HG03196 (cell line): Measurements from ENCODE around the gene B3GNT3.
"Not testable (repeated sequence)": the region's sequence is repeated elsewhere in the genome, so short reads cannot be mapped to it uniquely, and the experiment has no call there.

Experiments
- ATAC-seq: cut with Tn5 transposase; IDR thresholded peaks from one replicate; pipeline ENCODE4 v1.9.1; 2021; ENCODE audit not compliant: unreplicated experiment

B3GNT3 gene

DNA sequence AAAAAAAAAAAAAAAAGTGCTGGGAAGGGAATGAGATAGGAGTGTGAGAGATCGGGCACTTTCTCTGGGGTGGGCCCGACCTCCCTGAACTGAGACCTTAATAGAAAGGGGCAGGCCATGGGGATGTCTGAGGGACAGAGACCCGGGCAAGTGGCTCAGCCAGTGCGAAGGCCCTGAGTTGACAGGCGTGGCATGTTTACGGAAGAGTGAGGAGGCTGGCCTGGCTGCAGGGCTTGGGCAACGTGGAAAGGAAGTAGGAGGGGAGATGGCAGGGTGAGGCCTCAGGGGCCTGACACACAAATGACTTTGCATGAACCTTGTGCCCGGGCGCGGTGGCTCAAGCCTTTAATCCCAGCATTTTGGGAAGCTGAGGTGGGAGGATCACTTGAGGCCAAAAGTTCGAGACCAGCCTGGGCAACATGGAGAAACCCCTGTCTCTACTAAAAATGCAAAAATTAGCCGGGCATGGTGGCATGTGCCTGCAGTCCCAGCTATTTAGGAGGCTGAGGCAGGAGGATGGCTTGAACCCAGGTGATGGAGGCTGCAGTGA lies 29.8 kb upstream of the B3GNT3 start:
- no peak for ATAC-seq

DNA sequence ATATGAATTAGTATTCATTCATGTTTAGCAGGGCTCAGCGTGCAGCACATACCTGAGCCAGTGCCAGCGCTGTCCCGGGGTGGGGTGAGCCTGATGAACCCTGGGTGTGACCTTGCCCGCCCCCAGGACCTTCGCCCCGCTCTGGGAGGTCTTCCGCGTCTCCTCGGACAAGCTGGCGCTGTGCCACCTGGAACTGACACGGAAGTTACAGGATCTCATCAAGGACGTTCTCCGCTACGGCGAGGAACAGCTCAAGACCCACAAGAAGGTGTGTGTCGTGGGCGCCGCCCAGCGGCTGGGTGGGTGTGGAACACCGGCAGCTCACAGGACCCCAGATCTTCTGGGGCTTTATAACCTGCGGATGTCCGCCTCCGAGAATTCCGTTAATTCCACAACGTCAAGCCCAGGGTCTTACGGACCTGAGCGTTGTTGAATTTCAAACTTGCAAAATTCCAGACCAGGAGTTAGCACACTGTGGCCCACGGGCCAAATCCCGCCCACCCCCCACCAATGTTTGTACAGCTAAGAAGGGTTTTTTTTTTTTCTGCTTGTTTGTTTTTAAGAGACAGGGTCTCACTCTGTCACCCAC lies 28.3 kb upstream of the B3GNT3 start:
- no peak for ATAC-seq

DNA sequence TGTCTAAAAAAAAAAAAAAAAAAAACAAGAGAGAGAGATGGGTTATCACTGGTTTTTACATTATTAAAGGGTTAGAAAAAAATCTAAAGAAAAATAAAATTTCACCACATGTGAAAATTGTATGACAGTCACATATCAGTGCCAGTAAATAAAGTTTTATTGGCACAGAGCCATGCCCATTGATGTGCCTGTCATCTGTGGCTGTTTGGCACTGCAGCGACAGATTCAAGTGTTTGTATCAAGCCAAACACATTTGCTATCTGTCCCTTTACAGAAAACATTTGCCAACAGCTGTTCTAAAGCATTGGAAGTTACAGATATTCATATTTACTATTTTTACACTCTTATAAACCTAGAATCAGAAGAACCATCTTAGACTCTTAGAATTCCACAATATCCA lies 27.4 kb upstream of the B3GNT3 start:
- ATAC-seq, result no peak

DNA sequence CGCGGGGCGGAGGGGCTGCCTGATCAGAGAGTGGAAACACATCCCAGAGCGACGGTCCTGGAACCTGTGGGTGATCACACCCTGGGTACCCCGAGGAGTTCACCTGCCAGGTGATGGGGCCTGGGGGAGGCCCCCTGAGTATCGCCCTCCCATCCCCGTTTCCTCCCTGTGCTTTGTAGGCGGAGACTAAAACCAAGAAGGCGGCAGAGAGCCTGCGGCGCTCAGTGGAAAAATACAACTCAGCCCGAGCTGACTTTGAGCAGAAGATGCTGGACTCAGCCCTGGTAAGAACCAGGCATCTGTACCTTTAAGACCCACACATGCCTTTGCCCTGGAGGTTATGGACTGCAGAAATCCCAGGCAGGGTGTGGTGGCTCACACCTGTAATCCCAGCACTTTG lies 24.3 kb upstream of the B3GNT3 start:
- no peak for ATAC-seq

DNA sequence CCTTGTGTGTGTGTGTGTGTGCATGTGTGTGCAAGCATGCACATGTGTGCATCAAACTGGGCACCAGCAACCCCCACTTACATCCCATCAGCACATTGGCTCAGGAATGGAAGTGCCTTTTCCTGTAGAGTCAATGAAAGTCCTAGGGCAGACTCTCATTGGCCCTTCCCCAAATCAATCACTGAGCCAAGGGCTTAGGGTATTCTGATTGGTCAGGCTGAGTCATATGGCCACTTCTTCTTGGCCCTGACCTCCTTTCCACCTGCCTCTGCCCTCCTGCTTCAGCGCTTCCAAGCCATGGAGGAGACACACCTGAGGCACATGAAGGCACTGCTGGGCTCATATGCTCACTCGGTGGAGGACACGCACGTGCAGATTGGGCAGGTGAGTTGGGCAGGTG lies 22.8 kb upstream of the B3GNT3 start:
- ATAC-seq, result no peak

DNA sequence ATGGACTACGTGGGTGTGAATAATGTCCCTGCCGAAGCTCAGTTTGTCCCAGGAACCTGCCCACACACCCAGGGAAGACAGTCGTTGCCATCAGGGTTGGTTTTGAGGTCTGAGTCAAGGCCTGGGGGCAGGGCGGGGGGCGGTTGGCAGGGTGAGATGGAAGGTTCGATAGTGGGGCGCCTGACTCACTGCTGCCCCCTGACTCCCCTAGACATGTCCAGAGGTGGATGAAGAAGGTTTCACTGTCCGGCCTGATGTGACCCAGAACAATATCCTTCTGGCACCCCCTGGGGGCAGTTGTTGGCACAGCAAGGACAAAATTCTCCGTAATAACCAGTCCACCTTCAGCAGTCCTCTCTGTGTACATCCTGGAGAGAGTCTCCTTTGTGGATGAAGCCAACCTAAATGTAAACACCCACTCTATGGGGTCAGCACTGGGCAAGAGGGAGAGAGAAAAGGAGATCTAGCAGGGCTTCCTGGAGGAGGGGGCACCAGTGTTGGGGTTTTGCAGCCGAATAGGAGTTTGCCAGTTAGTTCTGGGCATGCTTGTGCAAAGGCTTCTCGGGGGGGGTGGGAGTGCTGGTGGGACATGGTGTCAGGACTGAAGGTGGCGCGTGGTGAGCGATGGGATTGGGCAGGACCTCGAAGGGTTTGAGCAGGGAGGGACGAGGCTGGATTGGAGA lies 19.6 kb upstream of the B3GNT3 start:
- no peak for ATAC-seq

DNA sequence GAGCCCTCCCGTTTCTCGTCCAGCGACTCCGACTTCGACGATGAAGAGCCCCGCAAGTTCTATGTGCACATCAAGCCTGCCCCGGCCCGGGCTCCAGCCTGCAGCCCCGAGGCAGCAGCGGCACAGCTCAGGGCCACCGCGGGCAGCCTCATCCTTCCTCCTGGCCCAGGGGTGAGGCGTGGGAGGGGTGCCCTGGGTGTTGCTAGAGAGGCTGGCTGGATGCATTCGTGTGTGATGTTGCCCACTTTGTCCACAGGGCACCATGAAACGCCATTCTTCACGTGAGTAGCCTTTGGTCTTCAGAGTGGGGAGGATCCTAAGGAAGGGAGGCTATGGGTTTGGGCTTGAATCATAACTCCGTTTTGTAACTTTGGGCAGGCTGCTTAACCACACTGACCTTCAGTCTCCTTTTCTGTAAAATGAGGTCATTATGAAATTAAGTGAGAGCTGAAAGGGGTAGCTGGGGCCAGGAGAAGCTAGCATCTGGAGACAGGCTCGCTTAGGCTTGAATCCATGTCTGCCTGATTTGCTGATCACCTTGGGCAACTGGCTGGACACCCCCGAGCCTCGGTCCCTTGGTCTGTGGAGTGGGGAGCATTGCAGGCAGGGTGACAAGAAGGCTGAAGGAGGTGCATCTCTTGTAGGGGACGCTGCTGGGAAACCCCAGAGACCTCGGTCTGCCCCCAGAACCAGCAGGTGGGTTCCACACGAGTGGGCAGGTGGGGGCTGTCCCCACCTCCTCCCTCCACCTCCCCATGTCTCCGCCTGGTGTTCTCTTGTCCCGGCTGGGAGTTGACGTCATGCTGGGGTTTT lies 18.7 kb upstream of the B3GNT3 start:
- peak; percentile 61 for ATAC-seq

DNA sequence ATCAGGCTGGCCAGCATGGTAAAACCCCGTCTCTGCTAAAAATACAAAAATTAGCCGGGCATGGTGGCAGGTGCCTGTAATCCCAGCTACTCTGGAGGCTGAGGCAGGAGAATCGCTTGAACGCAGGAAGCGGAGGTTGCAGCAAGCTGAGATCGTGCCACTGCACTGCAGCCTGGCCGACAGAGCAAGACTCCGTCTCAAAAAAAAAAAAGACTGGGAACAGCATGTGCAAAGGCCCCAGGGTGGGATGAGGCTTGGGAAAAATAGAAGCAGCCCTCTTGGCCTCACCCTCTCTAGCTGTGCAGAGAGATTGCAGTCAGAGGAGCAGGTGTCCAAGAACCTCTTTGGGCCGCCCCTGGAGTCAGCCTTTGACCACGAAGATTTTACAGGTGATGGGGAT lies 17.1 kb upstream of the B3GNT3 start:
- ATAC-seq, result not testable (repeated sequence)

DNA sequence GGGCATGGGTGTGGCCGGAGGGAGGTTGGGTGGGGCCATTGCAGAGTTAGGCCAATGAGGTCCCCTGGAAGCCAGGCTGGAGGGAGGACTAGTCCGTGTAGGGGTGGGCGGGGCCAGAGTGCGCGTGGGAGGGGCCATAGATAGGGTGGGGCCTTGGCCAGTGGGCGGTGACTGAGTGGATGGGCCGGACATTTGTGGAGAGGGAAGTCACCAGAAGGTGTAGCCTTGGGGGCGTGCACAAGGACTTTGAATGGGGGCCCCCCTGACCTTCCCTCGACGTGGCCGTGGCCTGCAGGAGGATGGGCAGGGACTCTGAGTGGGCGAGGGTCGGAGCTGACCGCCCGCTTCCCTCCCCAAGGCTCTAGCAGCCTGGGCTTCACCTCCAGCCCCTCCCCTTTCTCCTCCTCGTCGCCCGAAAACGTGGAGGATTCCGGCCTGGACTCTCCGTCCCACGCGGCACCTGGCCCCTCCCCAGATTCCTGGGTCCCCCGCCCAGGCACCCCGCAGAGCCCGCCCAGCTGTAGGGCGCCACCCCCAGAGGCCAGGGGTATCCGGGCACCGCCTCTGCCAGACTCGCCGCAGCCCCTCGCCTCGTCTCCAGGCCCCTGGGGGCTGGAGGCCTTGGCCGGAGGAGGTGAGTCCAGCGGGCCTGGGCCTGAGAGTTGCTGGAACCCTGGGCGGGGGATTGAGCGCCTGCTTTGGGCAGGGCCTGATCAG lies 16.5 kb upstream of the B3GNT3 start:
- no peak for ATAC-seq

DNA sequence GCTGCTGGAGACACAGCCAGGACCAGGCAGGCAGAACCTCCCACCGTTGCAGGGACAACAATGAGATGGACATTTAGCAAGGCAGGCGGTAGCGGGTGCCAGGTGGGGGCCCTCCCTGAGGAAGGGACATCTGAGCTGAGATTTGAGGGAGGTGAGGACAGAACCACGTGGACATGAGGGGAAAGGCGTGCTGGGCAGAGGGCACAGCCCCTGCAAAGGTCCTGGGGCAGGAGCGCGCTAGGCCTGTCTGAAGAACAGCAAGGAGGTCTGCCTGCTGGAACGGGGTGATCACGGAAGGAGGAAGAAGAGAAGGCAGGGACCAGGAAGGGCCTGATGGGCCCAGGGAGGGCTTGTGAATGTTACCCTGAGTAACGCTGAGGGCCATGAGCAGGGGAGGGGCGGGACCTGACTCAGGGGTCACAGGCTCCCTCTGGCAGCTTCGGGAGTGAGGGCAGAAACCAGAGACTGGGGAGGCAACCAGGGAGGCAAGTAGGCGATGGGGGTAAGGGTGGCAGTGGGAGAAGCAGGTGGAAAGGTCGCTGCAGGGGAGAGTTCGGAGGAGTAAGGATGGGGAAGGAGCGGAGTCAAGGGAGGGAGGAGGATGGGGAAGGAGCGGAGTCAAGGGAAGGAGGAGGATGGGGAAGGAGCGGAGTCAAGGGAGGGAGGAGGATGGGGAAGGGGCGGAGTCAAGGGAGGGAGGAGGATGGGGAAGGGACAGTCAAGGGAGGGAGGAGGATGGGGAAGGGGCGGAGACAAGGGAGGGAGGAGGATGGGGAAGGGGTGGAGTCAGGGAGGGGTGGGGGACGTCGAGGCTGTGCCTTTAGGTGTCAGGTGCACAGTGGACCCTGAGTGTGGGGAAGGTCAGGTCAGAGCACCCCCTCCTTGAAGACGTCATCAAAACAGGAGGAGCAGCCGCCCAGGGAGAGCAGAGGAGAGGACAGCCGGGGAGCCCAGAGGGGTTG lies 15.7 kb upstream of the B3GNT3 start:
- no peak for ATAC-seq

DNA sequence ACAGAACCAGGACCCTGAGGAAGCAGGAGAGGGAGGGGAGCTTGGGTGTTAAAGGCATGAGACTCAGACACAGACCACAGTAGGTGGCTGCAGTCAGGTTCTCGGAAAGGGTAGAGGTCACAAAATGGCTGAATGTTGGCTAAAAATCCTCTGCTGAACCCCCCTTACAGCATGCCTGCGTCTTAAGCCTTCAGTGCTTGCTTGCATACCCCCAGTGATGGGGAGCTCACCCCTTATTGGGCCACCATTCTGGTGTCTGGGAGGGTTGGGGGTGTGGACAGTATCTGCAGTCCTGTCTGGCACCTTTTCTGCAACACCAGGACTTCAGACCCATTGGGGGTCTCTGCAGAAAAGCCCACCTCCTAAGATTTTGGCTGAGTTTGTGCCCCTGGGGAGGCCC lies 14.2 kb upstream of the B3GNT3 start:
- ATAC-seq, result no peak

DNA sequence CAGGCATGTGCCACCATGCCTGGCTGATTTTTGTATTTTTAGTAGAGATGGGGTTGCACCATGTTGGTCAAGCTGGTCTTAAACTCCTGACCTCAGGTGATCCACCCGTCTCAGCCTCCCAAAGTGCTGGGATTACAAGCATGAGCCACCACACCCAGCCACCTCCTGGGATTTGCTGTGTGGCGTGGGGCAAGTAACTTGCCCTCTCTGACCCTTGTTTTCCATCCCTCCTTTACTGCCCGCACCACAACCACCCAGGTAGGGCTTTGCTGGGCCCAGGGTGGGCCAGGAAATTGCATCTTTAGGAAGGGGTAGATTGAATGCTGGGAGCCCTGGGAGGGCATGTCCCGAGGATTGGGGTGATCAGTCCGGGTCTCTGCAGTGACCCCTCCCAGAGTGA lies 11.2 kb upstream of the B3GNT3 start:
- ATAC-seq, result not testable (repeated sequence)

DNA sequence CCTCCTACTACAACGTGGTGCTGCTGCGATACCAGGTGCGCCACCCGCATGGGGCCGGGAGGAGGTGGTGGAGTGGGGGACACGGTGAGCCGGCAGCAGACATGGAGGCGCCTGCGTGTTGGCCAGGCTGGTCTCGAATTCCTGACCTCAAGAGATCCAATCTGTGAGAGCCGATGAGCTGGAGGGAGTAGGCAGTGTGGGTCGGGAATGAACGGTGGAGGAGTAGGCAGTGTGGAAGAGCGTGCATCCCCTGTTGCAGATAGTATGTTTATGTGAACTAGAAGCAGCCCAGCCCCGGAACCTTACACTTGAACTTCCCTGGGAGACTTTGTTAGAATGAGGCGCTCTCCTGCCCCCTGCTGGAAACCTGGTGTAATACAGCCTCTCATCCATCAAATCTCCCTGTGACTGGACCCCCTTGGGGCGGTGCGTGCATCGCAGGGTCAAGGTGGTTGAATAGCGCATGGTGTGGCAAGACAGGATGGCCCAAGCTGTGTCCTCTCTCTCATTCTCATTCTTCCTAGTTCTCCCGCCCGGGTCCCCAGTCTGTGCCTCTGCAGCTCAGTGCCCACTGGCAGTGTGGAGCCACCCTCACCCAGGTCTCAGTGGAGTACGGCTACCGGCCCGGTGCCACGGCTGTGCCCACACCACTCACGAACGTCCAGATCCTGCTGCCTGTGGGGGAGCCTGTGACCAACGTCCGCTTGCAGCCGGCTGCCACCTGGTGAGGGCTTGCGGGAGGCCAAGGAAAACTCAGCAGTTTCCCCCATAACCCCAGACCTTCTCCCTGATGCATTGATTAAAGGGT lies 10.5 kb upstream of the B3GNT3 start:
- ATAC-seq, result no peak

DNA sequence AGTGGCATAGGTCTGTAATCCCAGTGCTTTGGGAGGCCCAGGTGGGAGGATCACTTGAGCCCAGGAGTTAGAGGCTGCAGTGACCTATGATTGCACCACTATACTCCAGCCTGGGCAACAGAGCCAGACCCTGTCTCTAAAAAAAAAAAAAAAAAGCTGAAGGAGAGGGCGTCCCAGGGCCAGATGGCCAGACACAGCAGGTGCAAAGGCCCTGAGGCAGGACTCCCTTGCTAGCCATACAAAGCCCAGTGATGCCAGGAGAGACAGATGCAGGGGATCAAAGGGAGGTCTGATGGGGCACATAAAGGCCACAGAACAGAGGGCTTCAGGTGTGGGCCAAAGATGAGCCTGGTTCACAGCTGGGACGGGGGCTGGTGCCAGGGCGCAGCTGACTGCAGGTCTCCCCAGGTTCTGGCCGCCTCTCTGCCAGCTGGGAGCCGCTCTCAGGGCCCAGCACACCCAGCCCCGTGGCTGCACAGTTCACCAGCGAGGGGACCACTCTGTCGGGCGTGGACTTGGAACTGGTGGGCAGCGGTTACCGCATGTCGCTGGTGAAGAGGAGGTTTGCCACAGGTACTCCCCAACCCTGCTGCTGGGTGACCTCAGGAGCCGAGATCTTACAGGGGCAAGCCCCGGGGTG lies 7.5 kb upstream of the B3GNT3 start:
- ATAC-seq, result no peak

DNA sequence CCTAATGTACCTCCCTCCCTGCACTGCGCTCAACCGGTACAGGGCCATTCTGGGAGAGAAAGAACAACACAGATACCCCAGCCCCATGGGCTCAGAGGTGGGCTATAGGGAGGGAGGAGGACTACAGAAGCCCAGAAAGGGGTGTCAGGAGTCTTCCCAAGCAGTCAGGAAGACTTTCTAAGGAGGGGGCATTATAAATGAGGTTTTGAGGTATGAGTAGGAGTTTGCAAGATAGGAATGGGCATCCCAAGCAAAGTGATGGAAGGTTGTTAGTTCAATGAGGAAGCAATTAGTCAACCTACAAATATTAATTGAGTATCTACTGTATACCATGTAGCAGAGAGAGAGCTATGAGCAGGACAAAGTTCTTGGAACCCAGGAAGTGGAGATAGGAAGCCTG lies 6.3 kb upstream of the B3GNT3 start:
- no peak for ATAC-seq

DNA sequence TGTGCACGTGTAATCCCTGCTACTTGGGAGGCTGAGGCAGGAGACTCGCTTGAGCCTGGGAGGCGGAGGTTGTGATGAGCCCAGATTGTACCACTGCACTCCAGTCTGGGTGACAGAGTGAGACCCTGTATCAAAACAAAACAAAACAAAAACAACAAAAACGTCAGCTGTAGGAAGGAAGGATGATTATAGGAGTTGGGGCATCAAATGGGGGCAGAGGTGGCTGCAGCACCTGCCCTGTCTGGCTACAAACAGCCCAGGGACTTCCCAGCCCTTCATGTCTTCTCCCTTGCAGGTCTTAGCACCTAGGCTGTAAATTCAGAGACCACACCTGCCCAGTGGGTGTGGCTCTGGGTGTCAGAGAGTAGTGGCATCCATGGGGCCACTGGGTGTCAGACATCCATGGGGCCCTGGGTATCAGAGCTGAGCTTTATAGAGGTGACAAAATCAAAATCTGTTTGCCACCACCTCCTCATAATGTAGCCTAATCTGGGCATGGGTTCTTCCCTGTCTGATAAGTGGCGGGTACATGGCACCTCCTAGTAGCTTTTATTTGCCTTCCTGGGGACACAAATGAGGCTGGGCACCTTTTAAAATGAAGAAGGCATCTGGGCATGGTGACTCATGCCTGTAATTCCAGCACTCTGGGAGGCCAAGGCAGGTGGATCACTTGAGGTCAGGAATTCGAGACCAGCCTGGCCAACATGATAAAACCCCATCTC lies 4.7 kb upstream of the B3GNT3 start:
- ATAC-seq, result no peak

DNA sequence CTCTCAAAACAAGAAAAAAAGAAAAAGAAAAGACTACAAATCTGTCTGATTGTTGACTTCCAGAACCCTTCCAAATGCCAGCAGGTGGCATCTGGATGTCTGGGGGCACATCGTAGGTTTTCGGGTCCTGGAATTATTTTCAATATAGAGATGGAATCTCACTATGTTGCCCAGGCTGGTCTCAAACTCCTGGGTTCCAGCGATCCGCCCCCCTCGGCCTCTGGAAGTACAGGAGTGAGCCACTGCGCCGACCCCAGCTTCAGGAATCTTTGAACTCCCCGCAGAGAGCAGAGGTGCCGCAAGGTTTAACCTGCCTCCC lies 567 bp upstream of the B3GNT3 start:
- ATAC-seq, result no peak

DNA sequence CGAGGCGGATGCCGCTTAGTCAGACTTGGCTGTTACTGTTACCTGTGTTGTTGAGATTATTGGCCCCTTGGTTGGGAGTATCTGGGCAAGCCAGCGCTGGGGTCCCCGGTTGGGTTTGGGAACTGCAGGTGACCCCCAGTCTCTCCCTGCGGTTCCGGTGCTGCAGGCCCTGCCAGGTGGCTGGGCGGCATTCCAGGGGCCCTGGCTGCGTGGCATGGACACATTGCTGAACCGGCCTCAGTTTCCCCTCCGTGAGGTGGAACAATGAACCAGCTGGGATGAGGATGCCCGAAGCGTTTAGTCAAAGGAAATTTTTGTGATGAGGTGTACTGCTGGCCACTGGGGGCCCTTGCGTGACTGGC lies 538 bp downstream of the B3GNT3 start:
- no peak for ATAC-seq
